Germinal center (tissue), 1 donor: ENCODE results near the gene OPTC.
"Not testable (repeated sequence)": the region's sequence is repeated elsewhere in the genome, so short reads cannot be mapped to it uniquely, and the experiment has no call there.

Source experiments
- DNase-seq: peaks from one replicate; pipeline ENCODE4 v3.0.0; 2012; ENCODE audit warnings: mixed read lengths, low spot score

OPTC gene

DNA sequence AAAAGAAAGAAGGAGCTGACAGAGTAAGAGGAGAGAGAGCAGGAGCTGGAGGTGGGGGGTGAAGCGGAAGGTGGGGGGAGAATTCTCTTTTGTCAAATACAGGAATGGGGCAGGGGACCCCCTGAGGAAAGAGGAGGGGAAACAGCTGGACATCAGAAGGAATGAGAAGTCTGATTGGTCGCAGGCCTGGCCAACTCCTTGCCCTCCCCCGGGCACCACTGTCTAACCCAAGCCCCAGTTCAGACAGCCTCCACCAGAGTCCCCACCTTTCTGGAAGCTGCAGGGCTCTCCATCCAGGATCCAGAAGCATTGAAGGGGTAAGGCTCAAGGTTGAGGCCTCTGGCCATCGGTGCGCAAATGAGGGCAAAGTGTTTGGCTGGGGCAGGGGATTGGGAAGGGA is at the start of gene OPTC:
OPTC (plus strand) TSS at position 253 of the 400 bp plus-strand sequence. CDS start 1,853 bp downstream, outside the sequence.
- DNase-seq, result no peak

- DNase-seq, result no peak
Observed at GRCh38 chr1:203444171-203444576, 49.8 kb upstream of the OPTC start.

DNA sequence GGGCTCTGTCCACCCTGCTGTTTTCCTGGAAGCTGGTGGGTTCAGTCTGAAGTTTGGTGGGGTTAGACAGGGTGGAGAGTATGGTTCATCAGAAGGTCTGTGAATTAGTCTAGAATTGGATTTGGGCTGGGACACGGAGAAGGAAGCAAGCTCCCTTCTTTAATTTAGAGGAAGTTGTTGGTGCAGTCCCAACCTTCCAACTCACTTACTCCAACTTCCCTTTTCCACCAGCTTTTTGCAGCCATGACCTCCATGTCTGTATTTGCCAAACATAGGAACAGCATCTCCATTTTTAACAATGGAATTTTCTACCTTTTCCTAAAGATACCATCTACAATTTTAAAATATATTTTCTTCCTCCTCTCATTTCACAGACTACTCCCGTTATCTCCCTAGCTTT is 46.8 kb upstream of the OPTC start:
- DNase-seq, result no peak

GRCh38 chr1:203447598-203447997 is 46.4 kb upstream of the OPTC start:
- DNase-seq, result not testable (repeated sequence)

GRCh38 chr1:203448521-203449061 is 45.4 kb upstream of the OPTC start:
- DNase-seq, result no peak

DNA sequence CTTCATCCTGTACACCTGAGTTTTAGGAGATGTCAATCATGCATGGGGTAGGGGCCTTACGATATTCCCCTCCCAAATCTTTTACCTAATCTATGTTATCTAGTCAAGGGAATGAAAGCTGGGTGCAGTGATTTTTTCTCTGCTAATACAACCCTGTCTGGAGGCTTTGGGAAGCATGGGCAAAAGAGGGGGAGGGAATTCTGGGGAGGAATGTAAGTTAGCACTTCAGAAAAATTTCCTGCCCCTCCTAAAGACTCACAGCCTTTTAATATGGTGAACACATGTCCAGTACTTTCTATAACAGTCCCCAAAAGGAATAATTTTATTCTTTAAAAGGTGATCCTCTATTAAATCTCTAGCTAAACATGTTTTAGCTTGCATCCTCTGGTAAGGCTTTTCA is 44.0 kb upstream of the OPTC start:
- DNase-seq, result no peak

DNA sequence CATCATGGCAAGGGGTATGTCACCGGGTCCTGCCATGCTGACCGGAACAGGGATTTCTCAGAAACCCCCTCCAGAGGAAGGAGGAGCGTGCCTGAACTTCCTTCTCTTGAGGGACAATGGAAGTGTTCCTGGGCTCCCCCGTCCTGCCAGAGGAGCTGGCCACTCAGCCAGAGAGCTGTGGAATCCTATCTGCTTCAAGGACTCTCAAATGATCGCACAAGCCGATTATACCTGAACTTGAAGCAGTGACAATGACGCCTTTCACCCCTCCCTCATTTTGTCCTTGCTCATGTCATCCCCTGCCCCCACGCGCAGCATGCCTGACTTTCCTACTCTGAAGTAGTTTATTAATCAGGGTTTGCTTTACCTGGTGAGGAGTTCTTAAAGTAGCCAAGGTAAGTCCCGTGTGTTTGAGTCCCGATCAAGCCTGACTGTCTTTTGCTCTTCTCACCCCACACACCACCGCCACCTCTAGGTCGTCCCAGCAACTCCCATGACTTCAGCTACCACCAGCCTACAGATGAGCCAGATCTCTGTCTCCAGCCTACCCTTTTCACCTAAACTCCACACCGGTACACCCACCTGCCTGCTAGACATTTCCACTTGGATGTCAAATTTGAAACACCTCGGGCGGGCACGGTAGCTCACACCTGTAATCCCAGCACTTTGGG is 43.3 kb upstream of the OPTC start:
- DNase-seq, result no peak

DNA sequence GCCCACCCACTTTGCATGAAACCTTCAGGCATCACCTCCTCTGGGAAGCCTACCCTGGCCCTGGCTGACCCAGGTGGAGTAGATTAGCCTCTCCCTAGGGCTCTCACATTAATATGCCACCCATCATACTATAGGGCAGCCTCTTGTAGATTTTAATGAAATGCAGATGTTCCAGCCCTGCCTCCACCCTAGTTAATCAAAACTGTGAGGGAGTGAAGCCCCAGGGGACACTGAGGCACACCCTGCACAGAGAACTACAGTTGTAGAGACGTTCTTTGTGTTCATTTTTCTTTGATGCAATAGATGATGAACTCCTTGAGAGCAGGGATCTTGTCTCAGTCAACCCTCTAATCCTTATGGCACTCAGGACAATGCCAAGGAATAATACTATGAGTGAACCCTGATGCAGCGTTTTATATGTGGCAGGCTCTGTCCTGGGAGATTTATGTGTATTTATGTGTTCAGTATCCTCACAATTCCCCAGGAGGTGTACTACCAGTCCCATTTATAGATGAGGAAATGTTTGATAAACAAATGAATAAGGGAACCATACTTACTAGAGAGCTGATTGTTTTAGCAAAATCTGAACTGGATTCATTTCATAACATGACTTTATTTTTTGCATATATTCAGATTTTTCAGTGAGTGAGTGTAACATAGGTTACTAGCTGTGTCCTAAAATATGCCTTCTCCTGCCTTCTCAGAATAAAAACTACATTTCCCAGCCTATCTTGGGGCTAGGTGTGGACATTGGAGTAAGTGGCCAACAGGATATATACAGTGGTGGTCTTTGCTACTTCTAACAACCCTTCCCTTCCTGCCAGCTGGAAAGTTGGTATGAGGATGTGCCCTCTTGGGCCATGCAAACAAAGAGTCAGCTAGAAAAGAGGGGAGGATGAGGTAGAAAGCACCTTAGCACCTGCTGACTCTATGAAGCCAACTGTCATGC is 41.8 kb upstream of the OPTC start:
- no peak for DNase-seq

GRCh38 chr1:203453016-203453415 is 40.9 kb upstream of the OPTC start:
- DNase-seq, result no peak

GRCh38 chr1:203453616-203454015 is 40.3 kb upstream of the OPTC start:
- no peak for DNase-seq

DNA sequence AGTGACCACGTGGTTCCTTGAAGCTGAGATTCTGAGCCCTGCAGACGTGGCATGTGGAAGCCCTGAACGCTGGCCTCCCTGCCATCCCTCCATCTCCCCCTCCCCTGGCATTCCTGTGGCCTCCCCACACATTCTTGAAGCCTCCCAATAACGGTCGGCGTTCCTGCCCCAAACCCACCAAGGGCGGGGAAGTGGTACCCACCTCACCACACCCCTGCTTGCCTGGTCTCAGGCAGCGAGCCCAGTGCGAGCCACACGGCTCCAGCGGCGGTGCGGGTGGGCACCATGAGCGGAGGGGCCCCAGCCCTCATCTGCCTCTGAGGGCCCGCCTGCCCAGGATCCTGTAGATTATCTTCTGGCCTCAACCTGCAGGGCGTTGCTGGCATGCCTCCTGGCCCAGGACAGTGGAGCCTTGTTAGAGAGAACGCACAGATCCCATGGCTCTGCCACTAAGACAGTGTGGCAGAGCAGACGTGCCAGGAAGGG is 38.9 kb upstream of the OPTC start:
- DNase-seq, result no peak

DNA sequence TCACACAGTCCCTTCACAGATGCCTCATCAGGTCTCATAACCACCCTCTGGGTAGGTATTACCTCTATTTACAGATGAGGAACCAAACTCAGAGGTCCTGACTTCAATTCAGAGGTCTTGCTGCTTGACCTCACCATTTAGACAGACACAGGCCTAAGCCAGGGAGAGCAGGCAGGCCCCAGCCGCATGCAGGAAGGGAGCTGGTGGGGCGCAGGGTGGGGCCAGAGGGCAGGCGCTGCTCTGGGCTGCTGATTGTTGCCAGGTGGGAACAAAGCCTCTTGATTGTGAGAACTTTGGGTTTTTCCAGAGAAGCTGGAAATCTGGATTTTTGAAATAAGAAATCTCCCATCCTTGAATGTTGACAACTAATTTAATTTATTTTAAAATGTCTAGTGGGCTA is 38.2 kb upstream of the OPTC start:
- no peak for DNase-seq

DNA sequence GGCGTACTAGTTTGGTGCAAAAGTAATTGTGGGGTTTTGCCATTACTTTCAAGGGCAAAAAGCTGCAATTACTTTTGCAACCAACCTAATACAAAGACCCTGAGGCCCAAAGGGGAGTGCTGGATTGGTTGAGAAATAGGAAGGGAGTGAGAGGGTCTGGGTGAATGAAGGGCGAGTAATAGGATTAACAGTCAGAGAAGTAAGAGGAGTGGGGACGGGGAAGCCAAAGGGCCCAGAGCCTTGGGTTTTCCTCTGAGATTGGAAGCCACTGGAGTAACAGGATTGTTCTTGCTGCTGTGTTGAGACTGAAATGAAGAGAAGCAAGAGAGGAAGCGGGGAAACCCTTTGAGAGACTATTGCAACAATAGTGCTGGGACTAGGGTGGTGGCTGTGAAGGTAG is 37.4 kb upstream of the OPTC start:
- no peak for DNase-seq

DNA sequence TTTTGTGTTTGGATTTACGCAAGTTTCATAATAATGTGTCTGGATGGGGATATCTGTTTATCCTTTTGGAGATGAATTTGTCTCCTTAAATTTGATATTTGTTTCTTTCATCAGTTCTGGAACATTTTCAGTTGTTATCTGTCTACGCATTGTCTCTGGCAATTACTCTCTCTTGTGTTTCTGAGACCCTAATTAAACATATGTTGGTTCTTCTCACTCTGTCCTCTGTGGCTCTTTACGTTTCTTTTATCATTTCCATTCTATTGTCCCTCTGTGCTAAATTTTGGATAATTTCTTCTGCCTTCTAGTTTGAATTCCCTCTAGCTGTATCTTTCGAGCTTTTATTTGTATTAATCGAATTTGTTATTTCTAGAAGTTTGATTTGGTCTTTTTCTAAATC is 35.9 kb upstream of the OPTC start:
- no peak for DNase-seq

- DNase-seq, result no peak
Observed at GRCh38 chr1:203459671-203460201, 34.2 kb upstream of the OPTC start.

DNA sequence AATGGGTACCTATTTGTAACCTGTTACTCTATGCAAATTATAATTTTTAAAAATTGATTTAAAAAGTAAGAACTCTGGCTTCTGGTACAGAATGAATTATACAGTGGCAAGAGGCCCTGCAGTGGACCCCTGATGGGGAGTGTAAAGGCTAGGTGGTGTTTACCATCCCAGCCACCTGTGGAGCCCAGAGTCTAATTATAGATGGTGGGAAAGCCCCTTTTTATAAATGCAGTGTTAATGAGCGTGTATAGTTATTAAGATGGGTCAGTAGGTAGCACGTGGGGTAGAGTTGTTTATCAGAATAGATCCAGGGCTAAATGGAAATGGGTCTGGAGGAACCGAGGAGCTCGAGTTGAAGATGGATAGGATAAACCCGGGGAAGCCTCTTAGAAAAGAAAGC is 32.2 kb upstream of the OPTC start:
- DNase-seq, result peak; percentile 62

- no peak for DNase-seq
Observed at GRCh38 chr1:203462143-203462542, 31.8 kb upstream of the OPTC start.

GRCh38 chr1:203462878-203463277 is 31.1 kb upstream of the OPTC start:
- DNase-seq, result no peak

- DNase-seq, result no peak
Observed at GRCh38 chr1:203463469-203464062, 30.4 kb upstream of the OPTC start.

- no peak for DNase-seq
Observed at GRCh38 chr1:203464226-203464625, 29.7 kb upstream of the OPTC start.

DNA sequence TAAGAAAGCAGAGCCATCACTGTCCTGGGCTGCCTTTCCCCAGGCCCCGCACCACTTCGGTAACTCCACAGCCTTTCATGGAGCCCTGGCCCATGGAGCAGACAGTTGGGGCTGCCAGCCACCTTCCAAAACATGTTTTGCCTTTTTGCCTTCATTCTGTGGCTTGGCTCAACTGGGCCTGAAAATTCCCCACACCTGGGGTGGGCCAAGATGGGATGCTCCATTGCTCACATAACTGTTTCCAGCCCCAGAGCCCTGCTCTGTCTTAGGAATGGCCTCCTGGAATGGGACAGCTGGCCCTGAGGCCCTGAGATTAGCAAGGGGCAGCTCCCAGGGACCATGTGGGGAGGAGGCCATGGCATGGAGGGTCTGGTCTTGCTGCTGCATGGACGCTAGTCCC is 29.2 kb upstream of the OPTC start:
- DNase-seq, result no peak

DNA sequence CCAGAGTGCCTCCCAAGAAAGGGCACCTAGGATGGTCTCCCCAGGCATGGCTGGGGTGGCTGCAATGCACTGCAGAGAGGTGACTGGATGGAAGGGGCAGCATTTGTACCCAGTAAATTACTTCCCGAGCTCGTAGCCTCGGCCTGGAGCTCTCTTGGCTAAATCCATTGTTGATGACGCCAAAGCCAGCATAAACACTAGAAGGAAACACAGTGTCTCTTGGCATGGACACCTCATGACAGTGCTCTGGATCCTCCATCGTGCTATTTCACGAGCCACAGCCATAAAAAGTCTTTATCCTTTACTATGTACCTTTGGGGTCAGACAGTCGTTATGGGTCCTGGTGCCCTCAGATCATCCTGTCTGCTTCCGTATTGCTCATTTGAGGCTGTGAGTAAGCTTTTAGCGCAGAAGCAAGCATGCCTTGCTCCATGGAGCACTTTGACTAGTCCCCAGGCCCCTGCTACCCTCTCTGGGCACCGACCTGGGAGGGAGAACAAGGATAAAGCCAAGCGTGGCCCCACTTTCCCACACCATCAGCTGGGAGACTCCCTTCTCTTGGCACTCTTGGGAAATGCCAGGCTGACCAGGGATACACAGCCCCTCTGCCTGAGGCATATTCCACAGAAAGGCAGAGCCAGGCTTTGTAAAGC is 28.7 kb upstream of the OPTC start:
- no peak for DNase-seq
